IPS-18c (cell line): ENCODE measurements around the gene KDM1A.

ENCODE experiments used
- H3K4me3 ChIP-seq: 2 replicates; pipeline ENCODE4 v1.7.0; 2013; ENCODE audit warnings: low read depth, mild to moderate bottlenecking, low read length, moderate library complexity; ENCODE audit not compliant: insufficient read depth
- H3K9me3 ChIP-seq: one replicate; pipeline ENCODE4 v1.6.1; 2013; ENCODE audit warnings: mild to moderate bottlenecking, low read length, moderate library complexity; ENCODE audit not compliant: control insufficient read depth, insufficient read depth

Gene KDM1A

DNA sequence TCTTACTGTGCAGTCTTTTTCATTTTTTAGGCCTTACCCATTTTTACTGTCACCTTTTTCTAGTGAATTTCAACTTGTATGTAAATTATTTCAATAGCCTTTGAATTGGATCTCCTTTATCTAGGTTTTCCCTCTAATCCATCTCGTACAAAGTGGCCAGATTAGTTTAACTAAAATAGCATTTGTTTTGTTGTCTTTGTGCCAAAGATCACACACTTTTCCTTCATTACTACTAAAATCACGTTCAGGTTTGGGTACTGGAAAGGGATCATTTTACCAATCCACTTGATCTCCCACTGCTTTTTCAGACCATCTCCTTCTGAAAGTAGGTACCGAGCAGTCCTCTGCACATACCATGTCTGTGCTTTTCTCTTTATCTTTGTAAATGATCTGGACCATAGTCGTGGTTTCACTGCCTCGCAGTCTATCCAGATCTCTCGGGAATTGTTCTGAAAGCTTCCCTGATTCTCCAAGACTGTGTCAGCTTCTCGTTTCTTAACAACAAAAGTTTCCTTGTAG is 20.1 kb downstream of the KDM1A start:
- Histone ChIP-seq H3K9me3 (no peaks in the 10 kb centered on the region), H3K4me3 (no peak overlapping the region)

DNA sequence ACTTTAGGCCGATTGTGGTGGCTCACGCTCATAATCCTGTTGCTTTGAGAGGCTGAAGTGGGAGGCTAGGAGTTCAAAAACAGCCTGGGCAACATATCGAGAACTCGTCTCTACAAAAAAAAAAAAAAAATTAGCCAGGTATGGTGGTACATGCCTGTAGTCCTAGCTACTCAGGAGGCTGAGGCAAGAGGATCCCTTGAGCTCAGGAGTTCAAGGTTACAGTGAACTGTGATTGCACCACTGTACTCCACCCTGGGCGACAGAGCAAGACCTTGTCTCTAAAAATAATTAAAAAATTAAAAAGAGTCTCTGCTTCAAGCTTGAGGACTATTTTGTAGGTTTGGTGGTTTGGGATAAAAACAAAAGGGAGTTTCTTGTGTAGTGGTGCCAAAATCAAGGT is 21.2 kb downstream of the KDM1A start:
- Histone ChIP-seq H3K9me3 (no peaks in the 10 kb centered on the region), H3K4me3 (no peak overlapping the region)

DNA sequence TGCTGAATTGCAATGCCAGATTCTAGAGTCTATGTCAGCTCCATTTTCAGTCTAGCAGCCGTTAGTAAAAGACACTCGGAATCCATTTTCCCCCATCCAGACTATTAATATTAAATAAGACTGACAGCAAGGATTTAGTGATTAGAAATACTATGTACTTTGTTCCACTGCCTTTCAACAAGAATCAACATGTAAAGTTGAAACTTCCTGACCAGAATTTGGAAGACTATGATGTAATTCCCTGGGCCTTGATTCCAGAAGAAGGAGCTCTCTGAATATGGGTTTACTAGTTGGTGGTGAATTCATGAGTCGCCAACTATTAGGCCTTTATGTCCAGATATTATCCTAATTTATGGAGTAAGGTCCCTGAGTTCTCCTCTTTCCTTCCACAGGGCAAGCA is 24.8 kb downstream of the KDM1A start:
- H3K9me3 ChIP-seq: no peaks in the 10 kb centered on the region

DNA sequence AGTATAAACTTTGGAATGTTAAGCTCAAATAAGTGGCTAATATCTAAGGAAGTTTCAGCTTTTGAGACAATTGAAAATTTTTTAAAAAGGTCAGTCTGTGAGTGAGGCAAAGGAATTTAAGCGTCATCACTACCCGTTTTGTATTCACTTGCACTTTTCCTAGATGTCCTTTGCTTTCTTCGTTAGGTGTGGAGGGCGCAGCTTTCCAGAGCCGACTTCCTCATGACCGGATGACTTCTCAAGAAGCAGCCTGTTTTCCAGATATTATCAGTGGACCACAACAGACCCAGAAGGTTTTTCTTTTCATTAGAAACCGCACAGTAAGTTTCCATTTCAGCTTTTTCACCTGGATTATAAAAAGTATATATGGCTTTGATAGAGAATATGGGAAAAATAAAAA is 30.9 kb downstream of the KDM1A start:
- Histone ChIP-seq H3K4me3 (no peak overlapping the region), H3K9me3 (no peaks in the 10 kb centered on the region)

More for the DNA sequence above, 24.8 kb downstream of the KDM1A start:
- no peak overlapping the region for H3K4me3 ChIP-seq

DNA sequence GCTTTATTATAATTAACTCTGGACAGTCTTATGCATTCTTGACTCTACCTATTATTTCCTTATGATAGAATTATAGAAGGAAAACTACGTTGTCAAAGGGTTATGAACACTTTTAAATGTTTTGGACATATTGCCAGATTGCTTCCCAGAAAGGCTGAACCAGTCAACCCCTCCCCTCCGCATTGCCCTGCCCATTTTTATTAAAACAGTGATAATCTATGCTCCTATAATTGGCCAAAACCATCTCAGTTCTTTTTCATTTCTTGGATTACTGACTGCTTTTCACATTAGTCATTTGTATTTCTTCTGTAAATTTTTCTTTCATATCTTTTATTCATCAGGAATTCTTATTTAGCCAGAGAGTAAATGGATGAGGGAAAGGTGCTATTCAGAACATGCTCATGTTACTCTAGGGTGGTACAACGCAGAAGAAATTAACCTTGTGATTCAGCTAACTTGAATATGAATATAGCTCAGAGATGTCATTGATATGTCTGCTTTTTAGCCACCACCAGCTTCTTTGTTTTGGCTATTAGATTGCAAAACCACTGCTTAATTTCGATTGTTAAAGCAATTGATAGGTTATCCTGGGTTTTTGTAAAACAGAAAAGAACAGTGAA is 32.1 kb downstream of the KDM1A start:
- Histone ChIP-seq H3K4me3 (no peak overlapping the region), H3K9me3 (no peaks in the 10 kb centered on the region)

DNA sequence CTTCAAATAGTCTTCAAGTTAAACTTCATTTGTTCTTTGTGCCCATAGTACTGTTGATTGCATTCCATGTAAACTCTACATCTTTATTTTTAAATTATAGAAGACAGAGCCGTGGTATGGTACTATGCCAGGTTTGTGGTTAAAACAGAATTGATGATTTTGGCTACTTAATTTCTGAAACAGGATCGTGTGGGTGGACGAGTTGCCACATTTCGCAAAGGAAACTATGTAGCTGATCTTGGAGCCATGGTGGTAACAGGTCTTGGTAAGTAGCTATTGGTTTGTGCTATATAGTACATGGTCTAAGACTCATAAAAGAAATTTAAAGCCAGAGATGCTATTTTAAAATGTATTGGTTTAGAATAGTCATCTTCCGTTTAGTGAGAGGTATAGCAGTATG is 38.0 kb downstream of the KDM1A start:
- H3K4me3 ChIP-seq: no peak overlapping the region
- no peaks in the 10 kb centered on the region for H3K9me3 ChIP-seq

DNA sequence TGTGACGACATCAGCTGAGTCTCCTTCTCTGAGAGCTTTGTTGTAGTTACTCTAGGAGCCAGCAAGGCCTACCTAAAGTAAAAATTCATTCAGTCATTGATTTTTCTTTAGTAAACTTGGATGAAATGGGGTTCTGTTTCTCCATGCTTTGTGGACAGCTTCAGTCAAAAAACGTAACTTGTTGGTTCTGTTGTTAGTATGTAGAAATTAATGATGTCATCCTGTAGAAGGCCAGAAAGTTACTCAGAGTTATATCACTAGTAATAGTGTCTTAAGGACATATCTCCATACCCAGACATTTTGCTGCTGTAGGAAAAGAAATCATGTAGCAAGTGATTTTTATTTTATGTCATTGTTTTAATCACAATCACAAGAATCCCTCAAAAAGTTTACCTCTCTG is 43.0 kb downstream of the KDM1A start:
- no peak overlapping the region for H3K4me3 ChIP-seq

DNA sequence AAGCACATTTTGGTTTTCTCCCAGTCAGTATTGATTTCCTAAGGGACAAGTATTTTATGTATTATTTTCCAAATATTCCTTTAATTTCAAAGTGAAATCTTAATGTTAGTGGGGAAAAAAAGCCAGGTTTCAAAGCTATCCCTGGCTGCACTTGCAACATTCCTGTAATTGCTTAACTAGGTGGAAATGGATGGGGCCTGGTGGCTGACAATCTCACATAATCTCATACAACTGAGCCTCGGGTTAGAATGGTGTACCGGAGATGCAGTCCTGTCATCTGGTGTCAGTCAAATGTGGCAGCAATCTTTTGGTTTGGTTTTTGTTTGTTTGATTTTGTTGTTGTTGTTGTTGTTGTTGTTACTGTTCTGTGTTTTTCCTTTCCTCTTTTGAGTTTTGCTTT is 46.1 kb downstream of the KDM1A start:
- Histone ChIP-seq H3K4me3 (no peak overlapping the region), H3K9me3 (no peaks in the 10 kb centered on the region)

More for the DNA sequence above, 43.0 kb downstream of the KDM1A start:
- no peaks in the 10 kb centered on the region for H3K9me3 ChIP-seq

DNA sequence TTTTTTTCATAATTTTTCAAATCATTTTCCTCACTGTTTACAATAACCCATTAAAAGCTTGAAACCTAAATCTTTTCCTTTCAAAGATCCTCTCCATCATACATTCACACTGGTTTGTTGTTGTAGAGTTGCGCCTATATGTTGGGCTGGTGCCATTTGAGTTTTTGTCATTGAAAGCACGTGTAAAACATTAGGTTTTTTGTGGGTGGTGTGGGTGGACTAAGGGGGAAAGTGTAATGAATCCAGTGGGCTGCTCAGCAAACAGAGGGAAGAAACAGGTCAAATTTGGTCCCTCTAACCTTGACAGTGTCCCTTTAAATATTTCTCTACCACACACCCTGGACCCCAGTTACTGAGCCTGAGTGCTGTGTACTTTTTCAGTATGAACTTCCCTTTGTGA is 46.8 kb downstream of the KDM1A start:
- Histone ChIP-seq H3K4me3 (no peak overlapping the region), H3K9me3 (no peaks in the 10 kb centered on the region)

DNA sequence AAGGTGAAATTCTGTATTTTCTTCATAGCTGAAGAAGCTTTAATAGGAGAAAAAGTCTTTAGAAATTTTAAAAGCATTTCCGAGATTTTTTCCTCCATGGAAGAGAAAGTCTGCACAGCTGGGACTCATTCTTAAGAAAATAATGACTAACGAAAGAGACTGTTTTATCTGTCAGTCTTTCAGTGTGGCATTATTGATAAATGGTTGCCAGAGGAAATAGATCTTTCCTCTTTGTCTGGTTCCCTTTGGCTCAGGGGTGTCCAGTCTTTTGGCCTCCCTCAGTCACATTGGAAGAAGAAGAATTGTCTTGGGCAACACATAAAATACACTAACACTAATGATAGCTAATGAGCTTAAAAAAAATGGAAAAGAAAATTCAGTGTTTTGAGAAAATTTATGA is 49.9 kb downstream of the KDM1A start:
- no peak overlapping the region for H3K4me3 ChIP-seq
- no peaks in the 10 kb centered on the region for H3K9me3 ChIP-seq

DNA sequence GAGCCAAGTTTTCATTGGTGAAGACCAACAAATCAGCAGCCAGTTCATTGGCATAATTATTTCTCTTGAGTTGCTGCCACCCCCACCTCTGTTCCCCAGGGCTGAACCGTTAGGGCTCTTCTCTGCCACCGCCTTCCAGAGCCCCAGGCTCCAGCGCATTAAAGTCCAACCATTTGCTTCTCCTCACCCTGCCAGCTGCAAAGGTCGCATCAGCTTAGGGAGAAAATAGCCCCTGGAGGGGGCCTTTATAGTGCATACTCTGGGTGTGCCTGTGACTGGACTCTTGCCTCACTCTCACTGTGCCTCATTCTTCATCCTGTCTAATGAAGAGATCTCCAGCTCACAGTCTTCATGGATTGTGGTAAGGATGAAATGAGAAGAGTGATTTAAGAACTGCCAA is 50.4 kb downstream of the KDM1A start:
- no peaks in the 10 kb centered on the region for H3K9me3 ChIP-seq
- no peak overlapping the region for H3K4me3 ChIP-seq

DNA sequence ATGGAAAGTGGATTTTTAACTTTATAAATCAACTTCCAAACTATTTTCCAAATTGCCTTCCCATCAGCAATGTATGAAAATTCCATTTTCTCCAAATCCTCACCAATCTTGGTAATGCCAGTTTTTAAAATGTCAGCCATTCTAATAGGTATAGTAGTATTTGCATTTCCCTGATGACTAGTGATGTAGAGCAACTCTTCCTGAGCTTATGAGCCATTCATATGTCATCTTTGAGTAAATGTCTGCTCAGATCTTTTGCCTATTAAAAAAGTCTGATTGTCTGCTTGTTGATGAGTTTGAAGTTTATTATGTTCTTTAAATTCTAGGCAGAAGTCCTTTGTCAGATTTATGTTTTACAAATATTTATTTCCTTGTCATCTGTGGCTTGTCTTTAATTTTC is 54.7 kb downstream of the KDM1A start:
- H3K4me3 ChIP-seq: no peak overlapping the region
- no peaks in the 10 kb centered on the region for H3K9me3 ChIP-seq

DNA sequence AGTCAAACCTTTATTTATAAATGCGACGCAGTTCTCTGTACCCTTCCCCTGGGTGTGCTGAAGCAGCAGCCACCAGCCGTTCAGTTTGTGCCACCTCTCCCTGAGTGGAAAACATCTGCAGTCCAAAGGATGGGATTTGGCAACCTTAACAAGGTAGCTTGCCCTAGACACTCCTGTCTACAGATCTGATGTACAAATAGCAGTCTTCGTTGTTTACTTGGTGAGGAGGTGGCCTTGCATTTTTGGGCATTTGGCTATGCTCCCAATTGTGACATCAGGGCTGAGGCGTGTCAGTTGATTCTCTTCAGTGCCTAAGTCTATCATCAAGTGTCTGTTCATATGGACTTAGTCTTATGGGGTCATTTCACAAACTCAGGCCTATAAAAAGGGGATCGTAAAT is 59.8 kb downstream of the KDM1A start:
- no peaks in the 10 kb centered on the region for H3K9me3 ChIP-seq
- H3K4me3 ChIP-seq: no peak overlapping the region

DNA sequence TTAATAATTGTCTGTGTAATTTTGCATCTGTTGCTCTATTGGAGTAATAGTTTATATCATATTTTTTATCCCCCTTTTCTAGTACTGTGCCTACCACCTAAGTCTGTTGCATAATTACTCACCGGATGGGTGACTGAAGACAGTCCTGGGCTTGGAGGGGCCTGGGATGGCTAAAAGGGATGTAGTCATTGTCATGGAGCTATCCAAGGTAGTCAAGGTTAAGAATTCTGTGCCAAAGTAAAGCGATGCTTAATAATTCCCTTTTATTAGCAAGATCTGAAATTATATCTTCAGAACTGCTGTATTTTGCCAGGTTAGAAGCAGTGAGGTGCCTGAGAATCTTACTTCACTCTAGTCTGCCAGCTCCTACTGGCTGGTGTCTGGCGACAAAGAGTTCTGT is 61.6 kb downstream of the KDM1A start:
- no peaks in the 10 kb centered on the region for H3K9me3 ChIP-seq
- no peak overlapping the region for H3K4me3 ChIP-seq

DNA sequence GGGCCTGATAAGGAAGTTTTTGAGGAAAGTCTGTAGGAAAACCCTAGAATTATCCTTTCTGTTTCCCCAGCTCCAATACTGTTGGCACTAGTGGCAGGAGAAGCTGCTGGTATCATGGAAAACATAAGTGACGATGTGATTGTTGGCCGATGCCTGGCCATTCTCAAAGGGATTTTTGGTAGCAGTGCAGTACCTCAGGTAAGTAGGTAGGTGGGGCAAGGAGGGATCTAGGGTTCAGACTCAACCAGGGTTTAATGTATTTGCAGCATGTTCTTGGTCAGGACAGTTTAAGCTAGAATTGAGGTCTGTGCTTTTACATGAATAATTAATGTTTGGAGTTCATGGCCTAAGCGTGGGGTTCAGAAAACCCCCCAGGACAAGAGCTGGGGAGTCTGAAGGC is 62.1 kb downstream of the KDM1A start:
- Histone ChIP-seq H3K9me3 (no peaks in the 10 kb centered on the region), H3K4me3 (no peak overlapping the region)

DNA sequence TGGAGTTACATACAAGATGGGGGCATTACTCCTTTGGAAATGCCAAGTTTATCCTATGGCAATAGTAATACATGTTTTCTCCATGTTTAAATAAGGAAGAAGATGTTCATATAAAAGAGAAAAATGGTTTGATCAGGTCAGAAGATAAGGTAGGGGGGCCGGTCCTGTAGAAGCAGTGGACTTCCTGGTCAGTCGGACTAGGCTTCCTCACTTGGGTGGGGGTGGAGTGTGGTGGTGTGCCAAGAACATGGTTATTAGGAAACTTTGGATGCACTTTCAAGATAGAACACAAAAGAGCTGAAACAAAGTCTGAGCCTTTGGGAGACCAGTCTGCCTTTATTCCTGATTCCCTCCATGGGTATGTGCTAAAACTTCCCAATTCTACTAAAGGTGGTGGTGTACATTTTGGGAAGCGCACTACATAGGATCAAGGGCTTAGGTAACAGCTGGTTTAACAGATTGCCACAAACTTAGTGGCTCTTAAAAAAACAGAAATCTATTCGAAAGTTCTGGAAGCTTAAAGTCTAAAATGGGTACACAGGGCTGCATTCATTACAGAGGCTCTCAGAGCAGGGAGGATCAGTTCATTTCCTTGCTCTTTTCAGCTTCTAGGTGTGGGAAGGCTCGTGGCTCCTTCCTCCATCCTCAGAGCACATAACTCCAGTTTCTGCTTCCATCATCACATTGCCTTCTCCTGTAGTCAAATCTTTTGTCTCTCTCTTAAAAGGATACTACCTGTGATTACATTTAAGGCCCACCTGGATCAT is 64.6 kb downstream of the KDM1A start:
- Histone ChIP-seq H3K9me3 (no peaks in the 10 kb centered on the region), H3K4me3 (no peak overlapping the region)

DNA sequence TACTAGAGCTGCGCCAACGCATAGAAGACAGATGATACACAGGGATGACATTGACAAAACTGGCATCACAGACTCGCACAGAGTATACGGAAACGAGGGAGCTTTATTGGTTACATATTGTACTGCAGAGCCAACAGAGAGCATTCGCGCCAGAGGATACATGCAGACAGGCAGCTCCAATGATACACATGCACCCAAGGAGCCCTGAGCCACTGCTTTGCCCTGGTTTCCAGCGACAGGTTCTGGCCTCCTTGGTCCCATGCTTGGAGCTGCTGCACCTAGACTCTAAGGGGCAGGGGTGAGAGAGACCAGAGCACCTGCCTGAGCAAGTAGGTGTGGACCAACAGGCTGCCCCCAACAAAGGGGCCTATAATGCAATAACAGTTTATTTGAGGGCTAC is 65.6 kb downstream of the KDM1A start:
- H3K4me3 ChIP-seq: no peak overlapping the region
- no peaks in the 10 kb centered on the region for H3K9me3 ChIP-seq

DNA sequence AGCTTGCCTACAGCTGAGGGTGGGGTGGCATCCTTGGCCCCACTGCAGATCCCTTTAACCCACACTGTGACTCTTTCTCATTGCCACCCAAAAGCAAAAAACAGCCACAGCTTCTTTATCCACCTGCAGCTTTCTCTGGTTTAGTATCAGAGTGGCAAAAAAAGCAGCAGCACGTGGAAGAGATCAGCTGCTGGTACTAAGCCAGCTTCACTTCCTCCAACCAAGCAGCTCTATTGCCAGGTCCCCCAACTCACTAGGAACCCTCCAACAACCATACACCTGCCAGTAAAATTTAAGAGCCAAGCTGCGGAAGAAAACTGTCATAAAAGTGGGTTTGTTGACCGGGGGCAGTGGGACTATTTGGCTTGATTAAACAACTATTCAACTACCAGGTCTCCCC is 66.4 kb downstream of the KDM1A start:
- H3K9me3 ChIP-seq: no peaks in the 10 kb centered on the region
- no peak overlapping the region for H3K4me3 ChIP-seq

DNA sequence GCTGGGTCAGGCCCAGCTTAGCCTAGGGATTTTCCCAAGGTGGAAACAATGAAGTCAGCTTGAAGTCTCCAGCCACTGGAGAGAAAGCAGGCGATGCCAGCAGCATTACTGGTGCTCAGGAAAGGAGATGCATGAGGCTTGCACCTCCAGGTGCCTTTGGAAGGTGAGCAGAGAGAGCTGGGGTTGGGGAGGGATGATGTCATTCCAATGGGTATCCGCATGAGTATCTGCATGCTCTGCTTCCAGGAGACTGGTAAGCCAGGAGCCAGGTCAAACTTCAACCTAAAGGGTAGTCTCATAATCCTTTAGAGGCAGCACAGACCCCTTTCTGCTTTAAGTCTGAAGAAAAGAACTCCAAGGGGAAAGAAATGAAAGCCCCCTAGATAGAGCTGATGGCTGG is 68.8 kb downstream of the KDM1A start:
- Histone ChIP-seq H3K9me3 (no peaks in the 10 kb centered on the region), H3K4me3 (no peak overlapping the region)
